ENCODE results near the gene ANGPTL2.

DNA sequence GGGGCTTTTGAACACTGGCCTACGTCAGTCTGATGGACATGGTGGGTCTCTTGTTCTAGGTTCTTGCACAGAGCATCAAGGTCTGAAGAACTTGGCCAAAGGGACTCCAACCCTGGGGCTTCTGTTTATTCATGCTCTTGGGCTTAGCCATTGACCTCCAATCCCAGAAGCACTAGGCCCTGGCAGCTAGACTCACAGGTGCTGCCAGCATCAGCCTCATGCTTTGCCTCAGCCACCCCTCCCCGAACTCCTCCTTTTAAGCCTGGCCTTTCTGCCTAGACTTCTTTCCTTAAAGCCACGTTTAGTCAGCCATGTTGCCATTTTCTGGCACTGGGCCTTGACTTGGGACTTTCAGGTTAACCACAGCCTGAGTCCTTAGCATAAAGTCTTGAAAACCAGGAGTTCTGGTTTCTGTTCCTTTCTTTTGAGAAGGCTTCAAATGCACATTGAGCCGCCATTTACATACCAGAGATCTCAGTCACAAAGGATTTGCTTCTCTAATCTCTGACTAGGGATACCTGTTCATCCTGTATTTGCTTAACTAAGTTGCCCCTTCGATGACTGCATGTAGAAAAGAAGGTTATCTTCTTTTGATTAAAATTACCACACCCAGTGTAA is 54.7 kb downstream of the ANGPTL2 start:
- TF ChIP-seq POLR2A (IDR thresholded peaks at IDR 0.05; ENCODE audit: low read depth) (no peak), CTCF (IDR thresholded peaks at IDR 0.05) (no peak), POLR2AphosphoS5 (IDR thresholded peaks at IDR 0.05) (no peak), EP300 (IDR thresholded peaks at IDR 0.05) (no peak)

Data from esophagus muscularis mucosa (tissue), 4 donors.